Uterus (tissue), 2 donors: Measurements from ENCODE around the gene CDYL2.

Source experiments
- CTCF ChIP-seq, 4 experiments: fragments of 200-600 bp in 2 of 4; fragments of 450-650 bp in 2 of 4; sonication (generic) in 2 of 4; IDR thresholded peaks; one replicate each; pipeline ENCODE4 v1.5.1; 2016 to 2019; ENCODE audit warnings: antibody characterized with exemption in 4 of 4, mild to moderate bottlenecking in 2 of 4, moderate library complexity in 1 of 4
- POLR2A ChIP-seq, 2 donors: fragments of 450-650 bp; IDR thresholded peaks; one replicate each; pipeline ENCODE4 v1.6.1; 2016; ENCODE audit warnings: antibody characterized with exemption in 2 of 2, mild to moderate bottlenecking in 1 of 2, moderate library complexity in 1 of 2

- TF ChIP-seq POLR2A (IDR thresholded peaks at IDR 0.05) (no peak), CTCF (IDR thresholded peaks at IDR 0.05) (no peak)
These were observed 124.4 kb downstream of the CDYL2 start for GRCh38 chr16:80680046-80680445.
